HG03095 (cell line): ENCODE results near the gene POSTN.
"Not testable (repeated sequence)": the region's sequence is repeated elsewhere in the genome, so short reads cannot be mapped to it uniquely, and the experiment has no call there.

Source experiments
- ATAC-seq: cut with Tn5 transposase; IDR thresholded peaks from one replicate; pipeline ENCODE4 v1.9.1; 2021; ENCODE audit warnings: moderate library complexity; ENCODE audit not compliant: unreplicated experiment

Gene POSTN

GRCh38 chr13:37596805-37597204 is 1.8 kb downstream of the POSTN start:
- no peak for ATAC-seq

DNA sequence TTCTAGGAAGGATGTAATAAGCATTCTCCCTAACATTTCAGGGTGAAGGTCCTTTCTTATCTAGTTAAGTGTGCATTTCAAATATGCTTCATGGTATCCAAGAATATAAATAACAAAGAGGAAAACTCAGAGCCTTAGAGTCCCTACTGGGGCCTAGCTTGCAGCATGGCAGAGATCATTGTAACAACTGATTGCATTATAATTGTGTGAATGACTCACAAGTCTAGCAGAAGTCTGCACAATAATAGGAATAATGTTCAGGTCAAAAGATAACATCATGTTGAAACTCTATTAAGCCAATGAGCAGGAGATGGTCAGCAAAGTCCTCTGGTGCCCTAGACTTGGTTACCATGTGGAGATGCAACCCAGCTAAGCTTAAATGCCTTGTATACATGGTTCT is 3.4 kb downstream of the POSTN start:
- no peak for ATAC-seq

DNA sequence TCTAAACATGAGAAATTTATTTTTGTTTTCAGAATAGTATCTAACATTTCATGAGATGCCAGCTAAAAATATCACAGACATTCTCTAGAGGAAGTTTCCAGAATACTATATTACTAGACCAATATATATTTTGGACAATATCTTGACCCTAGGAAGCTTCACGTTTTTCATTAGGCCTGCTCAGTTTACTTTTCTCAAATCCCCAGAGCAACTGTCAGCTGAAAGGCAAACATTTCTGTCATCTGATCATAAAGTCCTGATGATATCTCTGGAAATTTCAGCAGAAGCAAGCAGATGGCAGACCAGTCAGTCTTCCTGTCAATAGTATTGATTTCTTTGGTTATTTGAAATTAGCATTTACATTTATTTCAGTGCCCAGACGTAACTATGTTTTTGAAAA is 4.0 kb downstream of the POSTN start:
- no peak for ATAC-seq

GRCh38 chr13:37589381-37589780 is 9.2 kb downstream of the POSTN start:
- not testable (repeated sequence) for ATAC-seq

- no peak for ATAC-seq
Observed at GRCh38 chr13:37587236-37587635, 11.3 kb downstream of the POSTN start.

DNA sequence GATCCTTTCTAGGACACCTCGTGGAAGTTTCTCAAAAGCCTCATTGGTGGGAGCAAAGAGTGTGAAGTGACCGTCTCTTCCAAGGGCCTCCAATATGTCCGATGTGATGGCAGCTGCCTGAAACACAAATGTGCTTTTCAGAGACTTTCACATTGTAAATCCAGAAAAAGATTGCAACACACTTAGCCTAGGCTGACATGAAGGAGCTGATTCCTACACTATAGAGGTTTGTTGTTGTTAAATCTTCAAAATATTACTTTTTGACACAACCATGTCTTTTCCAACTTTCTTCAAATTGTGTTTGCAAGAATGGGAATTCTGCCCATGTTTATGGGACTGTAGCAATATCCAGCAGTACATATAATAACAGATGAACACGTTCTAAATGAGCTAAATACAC is 12.4 kb downstream of the POSTN start:
- no peak for ATAC-seq

GRCh38 chr13:37585541-37585940 is 13.0 kb downstream of the POSTN start:
- no peak for ATAC-seq

DNA sequence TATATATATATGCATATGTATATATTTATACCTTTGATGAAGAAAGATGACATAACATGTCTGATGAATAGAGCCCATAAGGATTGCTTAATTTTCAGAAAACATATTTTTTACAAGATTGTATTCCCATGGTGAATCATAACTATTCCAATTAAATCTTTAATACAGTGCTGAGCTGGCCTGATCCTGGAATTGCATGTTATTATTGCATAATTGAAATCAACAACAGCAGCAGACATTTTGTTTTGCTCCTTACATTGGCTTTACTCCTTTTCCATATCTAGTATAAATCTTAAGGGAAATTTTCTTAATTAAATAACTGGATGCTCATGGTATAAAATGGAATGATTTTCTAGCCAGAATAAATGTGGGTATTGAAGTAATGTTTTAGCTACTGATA is 22.0 kb downstream of the POSTN start:
- ATAC-seq = no peak

DNA sequence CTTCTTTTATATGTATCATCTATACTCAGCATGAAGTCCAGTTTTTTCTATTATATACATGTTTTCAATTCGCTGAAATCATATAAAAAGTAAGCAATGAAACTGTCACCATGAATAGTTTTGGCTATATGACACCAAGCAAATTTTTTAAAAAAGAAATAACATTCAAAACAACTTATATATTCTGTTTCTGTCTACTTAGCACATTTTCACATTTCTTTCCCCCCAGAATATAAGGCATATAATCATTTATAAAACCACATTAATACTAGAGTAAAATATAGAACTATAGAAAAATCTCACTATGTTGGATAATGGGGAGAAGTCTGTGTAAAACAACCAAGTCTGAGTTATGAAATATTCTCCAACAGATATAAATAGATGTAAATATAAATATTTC is 33.1 kb downstream of the POSTN start:
- no peak for ATAC-seq

GRCh38 chr13:37561031-37561430 is 37.5 kb downstream of the POSTN start:
- no peak for ATAC-seq

DNA sequence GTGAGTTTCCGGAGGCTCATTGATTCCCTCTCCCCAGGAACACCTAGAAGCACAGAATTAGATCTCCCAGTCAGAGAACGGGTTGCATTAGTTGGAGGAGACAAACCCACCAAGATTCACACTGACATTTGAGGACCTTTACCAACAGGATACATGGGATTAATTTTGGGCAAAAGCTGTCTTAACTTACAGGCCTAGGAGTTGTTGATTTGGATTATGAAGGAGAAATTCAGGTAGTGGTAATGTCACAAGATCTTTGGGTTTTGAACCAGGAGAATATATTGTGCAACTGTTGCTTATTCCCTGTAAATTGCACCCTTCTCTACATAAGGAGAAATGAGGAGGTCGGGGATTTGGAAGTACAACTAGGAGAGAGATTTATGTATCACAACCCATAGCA is 38.0 kb downstream of the POSTN start:
- no peak for ATAC-seq

DNA sequence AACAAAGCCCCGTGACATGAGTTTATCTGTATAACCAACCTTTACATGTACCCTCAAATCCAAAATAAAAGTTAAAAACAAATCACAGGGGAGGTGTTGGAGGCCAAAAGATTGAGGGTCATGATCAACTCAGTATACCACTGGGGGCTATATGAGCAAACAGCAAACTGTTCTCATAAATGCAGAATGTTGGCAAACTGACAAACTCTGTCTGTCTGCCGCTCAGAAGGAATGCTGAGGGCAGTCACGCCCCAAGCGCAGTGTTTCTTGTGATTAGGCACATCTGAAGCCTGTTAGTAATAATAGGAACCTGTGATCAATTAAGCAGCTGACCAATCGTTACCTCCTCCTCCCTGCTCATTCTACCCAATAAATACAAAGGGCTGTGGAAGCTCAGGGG is 39.8 kb downstream of the POSTN start:
- ATAC-seq = not testable (repeated sequence)

GRCh38 chr13:37546087-37546486 is 52.5 kb downstream of the POSTN start:
- no peak for ATAC-seq

DNA sequence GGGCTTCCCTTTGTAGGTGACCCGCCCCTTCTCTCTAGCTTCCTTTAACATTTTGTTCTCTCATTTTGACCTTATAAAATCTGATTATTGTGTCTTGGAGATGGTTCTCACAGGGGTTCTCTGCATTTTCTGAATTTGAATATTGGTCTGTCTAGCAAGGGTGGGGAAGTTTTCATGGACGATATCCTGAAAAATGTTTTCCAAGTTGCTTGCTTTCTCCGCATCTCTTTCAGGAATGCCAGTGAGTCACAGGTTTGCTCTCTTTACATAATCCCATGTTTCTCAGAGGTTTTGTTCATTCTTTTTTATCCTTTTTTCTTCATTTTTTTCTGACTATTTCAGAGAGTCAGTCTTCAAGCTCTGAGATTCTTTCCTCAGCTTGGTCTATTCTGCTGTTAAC is 53.6 kb downstream of the POSTN start:
- no peak for ATAC-seq

DNA sequence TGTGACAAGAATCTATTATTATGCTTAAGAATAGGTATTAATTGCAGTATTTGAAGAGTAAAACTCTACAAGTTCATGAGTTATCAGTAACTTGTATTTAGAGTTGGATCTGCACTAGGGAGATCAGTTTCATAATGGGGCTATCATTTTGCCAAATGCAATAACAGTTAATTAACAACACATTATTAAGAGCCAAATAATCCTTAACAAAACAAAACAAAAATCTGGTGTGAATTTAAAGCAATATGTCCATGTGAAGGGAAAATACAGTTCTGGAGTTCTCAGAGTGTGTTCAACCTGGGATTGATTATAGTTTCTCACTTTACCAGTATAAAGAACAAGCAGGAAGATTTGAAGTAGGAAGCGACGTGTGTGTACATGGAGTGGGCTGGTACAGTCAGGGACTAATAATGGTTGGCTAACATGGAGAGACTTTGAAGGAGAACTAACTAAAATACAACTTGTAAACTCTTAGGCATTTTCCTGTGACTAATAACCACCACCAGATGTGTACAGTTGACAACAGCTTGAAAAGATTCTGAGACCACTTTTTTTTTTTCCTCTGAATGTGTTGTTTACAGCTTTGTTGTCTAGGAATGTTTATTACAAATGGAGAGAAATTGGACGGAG is 58.5 kb downstream of the POSTN start:
- no peak for ATAC-seq

DNA sequence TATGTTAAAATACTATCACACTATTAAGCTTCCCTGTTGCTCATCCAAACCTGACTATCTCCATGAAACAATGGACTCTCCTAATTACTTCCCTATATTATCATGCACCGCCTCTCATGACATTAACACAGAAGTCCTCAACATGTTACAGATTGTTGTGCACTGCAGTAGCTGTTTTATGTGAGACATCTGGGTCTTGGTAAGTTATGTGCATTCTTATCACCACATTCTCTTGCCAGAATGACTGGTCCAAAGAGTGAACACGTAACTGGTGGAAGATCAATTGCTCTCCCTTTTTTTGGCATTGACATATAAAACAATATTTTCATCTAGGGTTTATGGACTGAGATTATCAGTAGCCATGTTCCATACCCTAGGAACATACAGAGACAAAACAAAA is 59.4 kb downstream of the POSTN start:
- no peak for ATAC-seq

- no peak for ATAC-seq
Observed at GRCh38 chr13:37535501-37535900, 63.1 kb downstream of the POSTN start.

GRCh38 chr13:37534676-37535075 is 63.9 kb downstream of the POSTN start:
- ATAC-seq = no peak

DNA sequence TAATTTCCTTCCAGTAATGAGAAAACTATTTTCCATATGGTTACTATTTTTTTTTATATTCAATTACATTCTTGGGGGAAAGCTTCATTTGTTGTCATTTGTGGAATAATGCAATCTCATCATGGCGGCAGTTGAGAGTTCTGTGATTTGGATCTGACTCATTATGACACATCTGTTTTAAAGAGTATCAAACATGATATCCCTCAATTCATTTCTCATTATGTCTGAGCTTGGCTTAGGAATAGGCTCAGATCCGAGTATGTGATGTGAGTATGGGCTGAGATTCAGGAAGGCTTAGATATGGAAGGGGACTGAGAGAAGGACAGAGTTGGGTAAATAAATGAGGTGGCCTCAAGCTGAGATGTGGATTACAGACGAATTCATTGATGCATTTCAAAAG is 64.4 kb downstream of the POSTN start:
- ATAC-seq = no peak

DNA sequence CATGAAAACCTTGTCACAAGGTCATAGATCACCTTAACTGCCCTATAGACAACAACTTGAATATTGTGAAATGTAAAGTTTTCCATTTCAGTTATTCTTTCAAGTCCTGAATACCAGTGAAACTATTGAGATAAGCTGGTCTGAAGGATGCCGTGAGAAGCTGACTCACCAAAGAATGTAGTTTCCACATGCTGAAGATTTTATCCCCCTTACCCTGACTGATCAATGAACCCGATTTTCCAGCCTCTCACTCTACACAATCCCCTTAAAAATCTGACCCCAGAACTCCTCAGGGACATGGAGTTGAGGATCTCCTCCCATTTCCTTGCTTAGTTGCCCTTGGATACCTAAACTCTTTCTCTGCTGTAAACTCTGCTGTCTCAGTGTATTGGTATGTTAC is 67.5 kb downstream of the POSTN start:
- ATAC-seq = no peak

DNA sequence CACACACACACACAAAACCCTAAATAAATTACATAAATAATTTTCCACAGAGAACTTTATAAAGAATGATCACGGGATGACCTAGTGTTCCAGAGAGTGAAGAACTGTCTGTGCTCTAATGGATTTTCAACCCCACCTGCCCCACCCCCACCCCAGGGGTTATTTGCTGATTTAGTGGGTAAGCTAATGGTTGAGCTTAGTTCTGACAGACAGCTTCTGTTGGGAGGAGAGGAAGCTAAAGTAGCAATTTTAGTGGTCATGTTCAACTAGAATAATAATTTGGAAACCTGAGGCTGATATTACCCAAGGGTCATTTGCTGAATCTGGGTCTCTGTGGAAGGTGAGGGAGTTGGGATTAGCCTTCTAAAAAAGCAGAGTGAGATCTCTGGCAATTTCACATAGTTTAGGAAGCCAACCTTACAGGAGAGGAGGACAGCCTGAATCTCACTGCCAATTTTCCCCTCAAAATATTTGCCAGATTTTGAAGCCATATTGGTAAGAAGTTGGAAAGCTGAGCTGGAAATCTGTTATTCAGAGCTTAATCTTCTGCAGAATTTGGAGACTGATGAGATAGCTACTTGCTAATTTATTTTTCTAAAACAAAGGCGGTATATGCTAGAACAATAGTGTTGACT is 68.7 kb downstream of the POSTN start:
- no peak for ATAC-seq

- ATAC-seq = no peak
Observed at GRCh38 chr13:37526710-37527473, 71.7 kb downstream of the POSTN start.
